Measurements from ENCODE around the gene SLC22A6. TPM values are rescaled to one million over a fixed set of nuclear protein-coding genes. Genes with fewer than 3 reads are reported as not detected.
A peak's percentile ranks its signal among the peaks of the same experiment; 100 is the strongest.
"Not testable (repeated sequence)": the region's sequence is repeated elsewhere in the genome, so short reads cannot be mapped to it uniquely, and the experiment has no call there.

Gene SLC22A6
- total RNA-seq, 1 donor from 2014 or later, result not detected

DNA sequence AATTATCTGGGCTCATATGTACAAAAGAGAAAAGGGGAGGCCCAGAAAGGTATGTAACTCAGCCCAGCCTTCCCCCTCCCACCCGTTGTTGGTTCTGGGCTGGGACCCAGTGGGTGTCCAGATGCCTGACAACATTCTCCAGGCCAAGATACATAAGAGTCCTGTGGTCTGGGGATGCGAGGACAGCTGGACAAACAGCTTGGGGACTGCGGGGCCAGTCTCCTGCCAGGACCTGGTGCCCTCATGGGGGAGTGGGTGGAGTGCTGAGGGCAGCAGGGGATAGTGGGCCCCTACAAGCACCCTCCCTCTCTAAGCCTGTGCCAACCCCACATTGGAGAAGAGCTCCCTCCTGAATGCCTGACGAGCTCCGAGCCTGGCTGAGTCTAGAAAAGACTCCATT, 3.5 kb upstream of the SLC22A6 start:
- no peak for DNase-seq (ENCODE audit: low spot score)

DNA sequence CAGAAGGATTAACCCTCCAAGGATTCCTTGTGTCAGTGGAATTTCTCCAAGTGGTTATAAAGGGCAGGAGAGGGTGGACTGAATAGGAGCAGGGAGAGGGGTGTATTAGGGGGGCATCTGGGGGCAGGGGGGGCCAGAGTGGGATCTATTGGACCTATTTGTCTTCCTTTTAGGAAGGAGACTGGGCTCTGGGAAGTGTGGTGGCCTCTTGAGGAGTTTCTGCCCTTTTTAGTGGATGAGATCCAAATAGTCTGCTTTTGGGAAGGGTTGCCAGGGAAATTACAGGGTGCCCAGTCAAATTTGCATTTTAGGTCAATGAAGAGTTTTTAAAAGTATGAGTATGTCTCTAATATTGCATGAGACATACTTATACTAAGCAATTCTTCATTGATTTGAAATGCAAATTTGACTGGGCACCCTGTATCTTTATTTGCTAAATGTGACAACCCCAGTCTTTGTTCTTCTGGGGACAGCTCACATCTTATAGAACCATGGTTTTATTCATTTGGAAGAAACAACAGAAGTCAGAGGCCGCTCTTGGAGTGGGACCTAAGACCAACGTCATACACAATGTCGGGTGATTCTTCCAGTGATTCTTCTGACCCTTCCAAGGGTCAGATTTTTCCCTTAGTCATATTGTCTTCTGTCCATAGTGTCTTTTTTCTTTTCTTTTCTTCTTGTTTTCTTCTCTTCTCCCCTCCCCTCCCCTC, 429 bp upstream of the SLC22A6 start:
- no peak for DNase-seq (ENCODE audit: low spot score)

- no peak for DNase-seq (ENCODE audit: low spot score)
Measured at GRCh38 chr11:62983536-62984199, 1.1 kb downstream of the SLC22A6 start.

DNA sequence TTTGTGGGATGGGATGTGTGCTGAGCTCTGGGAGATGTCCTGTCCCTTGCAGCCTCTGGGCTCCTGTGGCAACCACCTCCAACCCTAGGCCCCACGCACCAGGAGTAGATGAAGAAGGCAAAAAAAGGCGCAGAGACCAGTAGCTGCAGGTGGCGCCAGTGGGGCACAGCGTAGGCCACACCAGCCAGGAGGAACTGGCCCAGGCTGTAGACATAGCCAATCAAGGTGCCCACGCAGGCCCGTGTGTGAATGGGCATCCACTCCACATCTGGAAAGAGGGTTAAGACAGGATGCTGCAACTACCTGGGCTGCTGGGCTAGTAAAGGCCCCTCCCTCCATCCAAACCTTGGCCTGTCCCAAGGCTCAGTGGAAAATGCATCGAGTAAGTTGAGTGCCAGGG, 3.0 kb downstream of the SLC22A6 start:
- DNase-seq (ENCODE audit: low spot score), result no peak

DNA sequence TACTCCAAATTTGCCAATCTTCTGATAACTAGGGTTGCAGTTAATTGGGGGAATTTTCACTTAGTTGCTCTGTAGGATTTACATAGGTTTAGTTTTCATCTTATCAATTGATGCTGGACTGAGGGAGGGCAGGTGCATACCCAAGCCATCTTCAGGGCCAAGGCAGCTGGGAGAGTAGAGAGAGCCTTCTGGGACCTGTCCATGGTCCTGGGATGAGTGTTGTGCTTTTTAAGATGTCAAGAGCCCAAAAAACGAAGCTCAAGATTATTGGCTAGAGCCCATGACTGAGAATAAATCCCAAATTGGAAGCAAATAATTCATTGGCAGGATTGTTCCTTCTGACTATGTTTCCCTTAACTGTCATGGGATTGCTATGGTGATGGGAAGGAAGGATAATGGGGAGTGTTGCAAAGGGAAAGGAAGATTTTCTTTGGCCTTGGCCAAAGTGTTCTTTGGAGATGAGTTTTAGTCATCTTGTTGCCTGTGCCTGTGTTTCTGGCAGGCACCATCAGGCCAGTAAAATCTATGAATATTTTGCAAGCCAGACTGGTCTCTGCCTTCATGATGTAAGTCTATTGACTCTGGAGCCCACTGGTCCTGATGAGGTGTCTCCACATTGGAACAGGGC, 4.5 kb downstream of the SLC22A6 start:
- DNase-seq (ENCODE audit: low spot score), result no peak

- DNase-seq (ENCODE audit: low spot score), result no peak
Measured at GRCh38 chr11:62976109-62976508, 8.7 kb downstream of the SLC22A6 start.

DNA sequence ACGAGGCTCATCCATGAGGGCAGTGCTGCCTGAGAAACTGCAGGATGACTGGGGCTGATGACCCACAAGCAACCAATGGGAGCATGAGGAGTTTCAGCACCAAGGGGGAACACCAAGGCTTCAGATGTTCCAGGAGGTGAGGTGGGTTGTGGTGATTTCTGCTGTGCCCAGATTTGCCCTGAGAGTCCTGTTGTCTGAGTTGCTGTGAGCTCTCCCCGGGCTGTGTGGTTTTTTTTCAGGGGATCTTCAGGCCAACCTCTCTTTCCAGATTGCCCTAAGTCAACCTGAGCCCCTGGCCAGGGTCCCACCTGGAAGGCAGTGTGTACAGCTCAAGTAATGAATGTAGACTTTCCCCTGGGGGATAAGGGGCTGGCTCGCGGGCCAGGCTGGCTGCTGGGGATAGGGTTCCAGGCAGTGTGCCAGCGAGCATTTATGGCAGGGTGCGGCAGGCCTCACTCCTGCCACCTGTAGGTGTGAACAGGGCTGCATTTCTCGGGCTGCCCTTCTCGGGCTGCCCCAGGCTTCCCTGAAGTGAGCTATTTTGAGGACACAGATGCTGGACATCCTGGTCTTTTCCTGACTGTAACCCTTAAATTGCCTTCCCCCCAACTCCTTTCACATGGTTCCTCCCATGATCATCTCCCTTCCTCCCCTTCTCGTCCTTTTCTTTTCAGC, 9.8 kb downstream of the SLC22A6 start:
- peak; percentile 13 for DNase-seq (ENCODE audit: low spot score)

DNA sequence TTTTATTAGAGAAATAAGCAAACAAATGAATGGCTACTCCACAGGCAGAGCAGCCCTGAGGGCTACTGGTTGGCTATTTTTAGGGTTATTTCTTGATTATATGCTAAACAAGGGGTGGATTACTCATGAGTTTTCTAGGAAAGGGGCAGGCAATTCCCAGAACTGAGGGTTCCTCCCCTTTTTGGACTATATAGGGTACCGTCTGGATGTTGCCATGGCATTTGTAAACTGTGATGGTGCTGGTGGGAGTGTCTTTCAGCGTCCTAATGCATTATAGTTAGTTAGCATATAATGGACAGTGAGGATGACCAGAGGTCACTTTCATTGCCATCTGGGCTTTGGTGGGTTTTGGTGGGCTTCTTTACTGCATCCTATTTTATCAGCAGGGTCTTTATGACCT, 19.2 kb downstream of the SLC22A6 start:
- no peak for DNase-seq (ENCODE audit: low spot score)

- no peak for DNase-seq (ENCODE audit: low spot score)
Measured at GRCh38 chr11:62962391-62962790, 22.4 kb downstream of the SLC22A6 start.

- no peak for DNase-seq (ENCODE audit: low spot score)
Measured at GRCh38 chr11:62961017-62961570, 23.7 kb downstream of the SLC22A6 start.

DNA sequence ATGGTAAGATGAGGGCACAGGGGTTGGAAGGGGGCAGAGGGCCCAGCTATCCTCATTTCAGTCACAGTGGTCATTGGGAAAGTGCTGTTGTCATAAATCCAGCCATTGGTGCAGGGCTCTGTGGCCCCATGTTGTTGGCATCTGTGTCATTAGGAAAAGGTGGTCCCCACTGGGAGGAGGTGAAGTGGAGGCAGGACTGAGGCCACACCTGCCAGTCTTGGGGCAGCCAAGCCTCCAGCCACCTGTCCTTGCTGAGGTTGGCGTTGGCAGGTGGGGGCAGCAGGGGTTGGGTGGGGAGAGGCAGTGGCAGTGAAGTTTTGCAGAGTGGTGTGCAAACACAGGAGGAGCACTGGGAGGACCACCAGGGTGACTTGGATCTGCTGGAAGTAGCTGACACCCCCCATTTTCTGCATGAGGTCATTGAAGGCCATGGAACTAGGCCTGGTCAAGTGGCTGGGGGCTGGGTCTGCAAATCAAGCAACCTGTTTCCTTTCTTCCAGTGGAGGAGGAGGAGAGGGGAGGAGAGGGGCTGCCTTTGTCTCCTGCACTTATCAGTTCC, 25.3 kb downstream of the SLC22A6 start:
- no peak for DNase-seq (ENCODE audit: low spot score)

- peak; percentile 90 for DNase-seq (ENCODE audit: low spot score)
Measured at GRCh38 chr11:62958547-62959421, 26.0 kb downstream of the SLC22A6 start.

DNA sequence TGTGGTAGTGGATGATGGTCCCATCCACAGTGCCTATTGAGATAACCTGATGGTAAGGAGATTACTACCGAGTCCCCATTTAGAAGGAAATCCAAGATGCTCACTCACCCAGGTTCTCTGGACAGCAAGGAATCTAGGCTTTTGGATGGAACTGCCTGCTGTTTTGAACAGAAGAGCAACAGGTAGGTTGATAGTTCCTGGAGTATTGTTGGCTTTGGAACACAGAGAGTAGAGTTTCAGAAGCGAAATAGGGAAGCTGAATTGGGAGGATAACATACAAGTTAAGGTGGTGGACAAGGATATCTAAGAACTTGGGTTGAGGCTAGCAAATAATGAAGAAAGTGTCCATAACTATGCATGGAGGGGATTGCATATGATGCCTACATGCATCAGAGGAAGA, 27.6 kb downstream of the SLC22A6 start:
- no peak for DNase-seq (ENCODE audit: low spot score)

- DNase-seq (ENCODE audit: low spot score), result no peak
Measured at GRCh38 chr11:62954478-62954877, 30.3 kb downstream of the SLC22A6 start.

DNA sequence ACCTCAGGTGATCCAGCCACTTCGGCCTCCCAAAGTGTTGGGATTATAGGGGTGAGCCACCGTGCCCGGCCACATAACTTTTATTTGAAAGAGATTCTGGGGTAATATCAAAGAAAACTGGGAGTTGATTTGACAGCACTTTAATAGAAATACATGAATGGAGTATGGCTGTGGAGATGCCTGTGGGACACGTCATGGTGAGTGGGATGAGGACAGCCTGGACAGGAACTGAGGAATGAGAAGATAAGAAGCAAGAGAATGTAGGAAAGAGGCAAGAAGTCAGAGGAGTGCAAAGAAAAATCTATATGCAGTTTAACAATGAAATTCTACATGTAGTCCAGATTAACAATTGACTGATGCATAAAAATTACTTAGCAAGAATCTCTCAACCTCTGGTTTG, 31.0 kb downstream of the SLC22A6 start:
- DNase-seq (ENCODE audit: low spot score), result no peak

- DNase-seq (ENCODE audit: low spot score), result no peak
Measured at GRCh38 chr11:62948765-62949320, 35.9 kb downstream of the SLC22A6 start.

DNA sequence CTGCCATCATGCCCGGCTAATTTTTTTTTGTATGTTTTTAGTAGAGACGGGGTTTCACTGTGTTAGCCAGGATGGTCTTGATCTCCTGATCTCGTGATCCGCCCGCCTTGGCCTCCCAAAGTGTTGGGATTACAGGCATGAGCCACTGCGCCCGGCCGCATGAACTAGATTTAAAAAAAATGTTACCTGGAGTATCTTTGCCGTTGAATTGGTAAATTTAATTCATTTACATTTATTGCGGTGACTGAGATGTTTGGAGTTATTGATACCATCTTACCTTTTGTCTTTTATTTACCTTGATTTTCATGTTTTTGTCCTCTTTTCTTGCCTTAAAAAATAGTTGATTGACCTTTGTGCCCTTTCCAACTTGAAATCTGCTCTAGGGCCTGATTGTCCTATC, 39.2 kb downstream of the SLC22A6 start:
- not testable (repeated sequence) for DNase-seq (ENCODE audit: low spot score)

DNA sequence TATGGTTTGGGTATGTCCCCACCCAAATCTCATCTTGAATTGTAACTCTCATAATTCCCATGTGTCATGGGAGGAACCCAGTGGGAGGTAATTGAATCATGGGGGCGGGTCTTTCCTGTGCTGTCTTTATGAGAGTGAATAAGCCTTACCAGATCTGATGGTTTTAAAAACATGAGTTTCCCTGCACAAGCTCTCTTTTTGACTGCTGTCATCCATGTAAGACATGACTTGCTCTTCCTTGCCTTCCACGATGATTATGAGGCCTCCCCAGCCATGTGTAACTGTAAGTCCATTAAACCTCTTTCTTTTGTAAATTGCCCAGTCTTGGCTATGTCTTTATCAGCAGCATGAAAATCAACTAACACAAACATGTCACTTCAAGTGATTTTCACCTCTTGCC, 47.2 kb downstream of the SLC22A6 start:
- DNase-seq (ENCODE audit: low spot score), result not testable (repeated sequence)

GRCh38 chr11:62934496-62934785, 50.3 kb downstream of the SLC22A6 start:
- no peak for DNase-seq (ENCODE audit: low spot score)

- DNase-seq (ENCODE audit: low spot score), result no peak
Measured at GRCh38 chr11:62933750-62934495, 50.8 kb downstream of the SLC22A6 start.
